Stimulated activated CD4-positive, alpha-beta T cell treated with anti-CD3 and anti-CD28 coated beads, TNF-alpha, amount 100 ng/mL, for 1 hour (primary cell): ENCODE measurements around the gene COL5A1.

Experiments
- DNase-seq, 3 donors: peaks; one replicate each; pipeline ENCODE4 v3.0.0-alpha.2; 2020; ENCODE audit warnings: low read depth in 3 of 3, low spot score in 1 of 3

Gene COL5A1

DNA sequence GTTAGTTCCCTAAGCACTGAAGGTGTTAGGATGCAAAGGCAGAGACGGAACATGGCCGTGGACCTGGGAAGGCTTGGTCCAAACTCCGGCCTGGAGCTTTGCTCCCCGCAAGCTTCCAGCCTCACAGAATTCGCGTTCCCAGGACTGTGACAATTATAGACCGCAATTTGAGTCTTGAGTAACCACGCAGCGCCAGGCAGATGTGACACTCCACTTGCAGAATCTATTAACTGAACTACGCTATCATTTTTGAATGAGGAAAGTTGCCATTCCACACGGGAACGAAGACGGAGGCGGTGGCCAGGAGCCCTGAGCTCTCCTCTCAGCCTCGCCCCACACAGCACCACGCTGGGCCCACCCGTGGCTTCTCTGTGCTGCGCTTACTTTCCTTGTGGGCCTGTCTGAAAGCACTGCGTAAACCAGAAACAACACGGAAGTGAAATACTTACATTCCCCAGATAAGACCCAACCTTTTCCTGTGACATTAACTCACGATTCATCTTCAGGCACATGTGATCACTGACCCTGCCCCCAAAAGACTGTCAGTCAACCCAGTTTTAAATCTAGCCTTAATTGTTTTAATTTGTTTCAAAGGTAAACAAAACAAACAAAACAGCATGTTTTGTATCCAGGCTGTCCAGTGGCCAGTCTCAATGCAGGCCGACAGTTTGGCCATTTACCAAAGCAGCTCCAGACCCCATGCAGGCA is 16.1 kb upstream of the COL5A1 start:
- no peak for DNase-seq

DNA sequence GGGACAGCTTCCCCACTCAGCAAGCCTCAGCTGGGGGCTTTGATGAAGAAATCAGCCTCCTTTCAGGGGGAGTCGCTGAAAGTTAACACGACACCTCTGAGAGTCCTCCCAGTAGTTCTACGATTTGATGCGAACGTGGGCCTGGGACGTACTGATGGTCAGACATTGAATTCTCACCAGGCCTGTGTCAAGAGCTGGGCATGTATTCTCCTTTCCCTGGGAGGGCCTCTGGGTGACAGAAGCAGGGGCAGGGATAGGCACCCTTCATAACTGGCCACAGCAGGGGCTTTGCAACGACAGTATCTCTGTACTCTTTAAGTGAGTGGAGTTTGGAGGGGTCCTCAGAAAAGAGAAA is 15.6 kb upstream of the COL5A1 start:
- DNase-seq, result no peak

DNA sequence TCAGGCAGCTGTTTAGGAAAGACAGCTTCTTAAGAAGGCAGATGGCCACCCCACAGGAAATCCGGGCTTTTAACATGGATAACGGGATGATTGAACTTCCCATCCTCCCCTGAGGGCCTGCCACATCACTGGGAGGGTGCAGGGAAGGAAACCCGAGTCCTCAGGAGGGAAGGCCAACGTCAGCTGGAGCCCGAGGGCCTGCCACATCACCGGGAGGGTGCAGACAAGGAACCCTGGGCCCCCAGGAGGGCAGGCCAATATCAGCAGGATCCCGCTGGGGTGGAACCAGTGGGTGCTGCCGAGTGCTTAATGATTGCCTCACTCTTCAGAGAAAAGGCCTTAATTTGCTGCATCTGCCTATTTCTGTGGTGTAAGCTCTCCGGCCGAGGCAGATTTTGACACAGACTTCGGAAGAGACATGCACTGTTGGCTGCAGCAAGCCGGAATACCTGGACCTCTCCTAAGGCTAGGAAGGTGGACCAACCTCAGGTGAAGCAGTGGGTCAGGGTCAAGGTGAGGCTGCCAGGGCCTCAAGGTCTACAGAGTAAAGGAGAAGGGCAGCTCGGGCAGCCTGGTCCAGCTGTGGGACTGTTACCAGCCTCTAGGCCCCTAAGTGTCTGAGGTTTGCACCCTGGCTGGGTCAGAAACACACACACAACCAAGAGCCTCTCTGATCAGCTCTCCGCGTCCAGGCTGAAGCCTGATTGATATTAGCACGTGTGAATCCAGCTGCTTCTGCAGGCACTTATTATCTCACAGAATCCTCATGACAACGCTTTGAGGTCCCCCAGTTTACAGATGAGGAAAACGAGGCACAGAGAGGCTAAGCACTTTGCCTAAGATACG is 14.8 kb upstream of the COL5A1 start:
- no peak for DNase-seq

DNA sequence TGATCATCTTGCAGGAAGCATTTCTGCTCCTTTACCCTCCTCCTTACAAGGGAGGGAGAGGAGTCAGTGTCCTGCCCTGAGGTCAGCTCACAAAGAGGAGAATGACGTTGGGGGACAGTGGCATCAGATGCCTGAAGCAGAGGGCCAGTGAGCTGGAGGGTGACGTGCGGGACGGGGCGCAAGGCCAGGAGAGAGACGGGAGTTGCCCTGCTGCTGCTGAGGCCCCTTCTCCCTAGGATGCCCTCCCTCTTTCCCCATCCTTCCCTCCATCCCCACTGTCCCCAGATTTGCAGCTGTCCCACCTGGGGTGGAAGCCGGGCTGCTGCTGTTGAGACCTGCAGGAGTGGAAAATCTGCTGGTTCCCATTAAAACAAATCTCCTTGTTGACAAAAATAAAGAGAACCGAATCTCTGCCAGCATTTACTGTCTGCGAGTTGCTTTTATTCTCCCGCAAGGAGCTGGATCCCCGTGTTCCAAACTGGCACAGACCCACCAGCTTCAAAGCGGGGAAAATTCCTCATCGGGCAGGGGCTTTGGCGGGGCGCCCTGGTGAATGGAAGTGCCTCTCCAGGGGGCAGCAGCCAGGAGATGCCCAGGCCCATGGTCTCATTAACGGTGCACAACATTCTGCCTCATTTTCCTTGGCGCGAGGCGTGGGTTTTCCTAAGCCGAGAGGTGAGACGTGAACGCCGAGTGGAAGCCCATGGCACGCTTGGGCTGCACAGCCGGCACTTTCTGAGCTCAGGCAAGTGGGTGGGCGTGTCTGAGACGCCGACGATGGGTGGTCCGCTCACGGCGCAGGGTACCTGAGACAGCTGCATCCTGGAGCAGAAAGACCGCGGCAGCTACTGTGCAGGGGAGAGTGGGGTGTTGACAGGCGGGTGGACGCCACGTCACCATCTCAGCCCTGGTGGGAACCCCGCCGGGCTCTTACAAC is 13.9 kb upstream of the COL5A1 start:
- no peak for DNase-seq

DNA sequence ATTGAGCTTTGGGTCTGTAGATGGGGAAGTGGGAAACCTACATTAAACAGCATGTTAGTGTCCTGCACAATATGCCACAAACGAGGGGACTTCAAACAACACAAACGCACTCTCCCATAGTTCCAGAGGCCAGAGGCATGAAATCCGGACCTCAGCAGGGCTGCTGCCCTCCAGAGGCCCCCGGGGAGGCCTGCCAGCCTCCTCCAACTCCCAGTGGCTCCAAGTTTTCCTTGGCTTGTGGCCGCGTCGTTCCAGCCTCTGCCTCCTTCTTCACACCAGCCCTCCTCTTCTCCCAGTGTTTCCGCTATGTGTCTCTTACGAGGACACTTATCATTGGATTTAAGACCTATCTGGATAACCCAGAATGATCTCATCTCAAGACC is 13.3 kb upstream of the COL5A1 start:
- DNase-seq, result no peak

DNA sequence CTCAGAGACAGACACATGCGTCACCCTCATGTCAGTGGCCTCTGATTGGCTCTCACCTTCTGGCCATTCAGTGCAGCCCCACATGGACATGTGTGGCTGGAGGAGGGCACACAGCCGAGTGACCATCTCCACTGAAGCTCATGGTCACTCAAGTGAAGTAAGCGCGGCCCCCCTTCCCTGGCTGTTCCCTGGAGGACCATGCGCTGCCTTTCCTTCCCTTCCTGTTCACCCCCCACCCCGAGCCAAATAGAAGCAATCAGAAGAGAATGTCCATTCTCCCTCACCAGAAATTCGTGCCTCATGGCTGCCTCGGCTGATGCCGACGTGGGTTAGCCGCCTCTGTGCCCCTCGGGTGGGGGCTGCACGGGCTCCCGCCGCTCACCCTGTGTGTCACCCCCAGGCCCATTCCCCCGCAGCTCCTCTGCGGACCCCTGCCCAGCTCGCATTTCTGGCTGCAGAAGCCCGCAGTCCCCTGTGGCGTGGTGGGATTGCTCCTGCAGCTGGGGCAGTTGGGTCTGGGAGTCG is 12.5 kb upstream of the COL5A1 start:
- no peak for DNase-seq

DNA sequence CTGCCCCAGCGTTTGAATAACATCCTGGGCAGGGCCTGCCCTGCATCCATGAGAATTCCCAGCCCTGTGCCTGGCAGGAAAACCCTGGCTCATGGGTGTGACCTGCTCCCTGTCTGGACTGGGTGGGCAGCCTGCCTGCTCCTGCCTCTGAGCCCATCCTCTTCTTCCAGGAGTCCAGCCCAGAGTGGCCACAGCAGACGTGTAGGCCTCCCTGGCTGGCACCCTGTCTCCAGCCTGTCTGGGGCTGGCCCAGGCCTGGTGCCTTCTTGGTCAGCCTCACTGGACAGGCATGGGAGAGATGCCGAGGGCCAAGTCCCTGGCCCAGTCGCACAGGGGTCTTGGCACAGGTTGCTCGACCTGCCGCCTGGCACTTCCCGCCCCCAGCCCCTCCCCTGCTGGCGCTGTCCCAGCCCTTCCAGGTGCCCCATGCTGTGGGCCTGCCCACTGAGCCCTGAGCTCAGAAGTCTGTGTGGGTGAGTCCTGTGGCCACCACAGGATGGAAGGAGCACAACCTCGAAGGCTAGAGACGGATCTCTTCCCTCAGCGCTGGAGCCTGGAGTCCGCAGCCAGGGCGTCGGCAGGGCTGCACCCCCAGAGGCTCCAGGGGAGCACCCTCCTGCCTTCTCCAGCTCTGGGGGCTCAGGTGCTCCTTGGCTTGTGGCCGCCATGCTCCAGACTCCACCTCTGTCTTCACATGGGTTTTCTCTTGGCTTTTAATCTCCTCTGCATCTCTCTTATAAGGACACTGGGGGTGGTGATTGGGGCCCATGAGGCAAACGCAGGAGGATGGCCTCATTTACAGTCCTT is 11.8 kb upstream of the COL5A1 start:
- no peak for DNase-seq

DNA sequence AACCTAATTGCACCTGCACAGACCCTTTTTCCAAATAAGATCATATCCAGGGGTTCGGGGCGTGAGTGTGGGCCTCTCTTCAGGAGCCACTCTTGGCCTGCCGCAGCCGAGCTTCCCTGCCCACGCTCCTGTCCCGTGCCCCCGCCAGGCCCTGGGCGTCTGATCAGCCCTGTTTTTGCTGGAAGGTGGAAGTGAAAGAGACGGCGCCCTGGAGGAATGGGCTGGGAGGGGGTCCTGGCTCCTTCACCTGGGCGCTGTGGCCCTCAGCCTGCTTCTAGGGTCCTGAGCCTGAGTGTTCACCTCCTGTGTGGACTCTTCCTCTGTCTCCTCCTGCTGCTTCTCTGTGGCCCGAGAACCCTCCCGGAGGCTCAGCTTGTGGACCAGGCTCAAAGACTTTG is 11.2 kb upstream of the COL5A1 start:
- no peak for DNase-seq

DNA sequence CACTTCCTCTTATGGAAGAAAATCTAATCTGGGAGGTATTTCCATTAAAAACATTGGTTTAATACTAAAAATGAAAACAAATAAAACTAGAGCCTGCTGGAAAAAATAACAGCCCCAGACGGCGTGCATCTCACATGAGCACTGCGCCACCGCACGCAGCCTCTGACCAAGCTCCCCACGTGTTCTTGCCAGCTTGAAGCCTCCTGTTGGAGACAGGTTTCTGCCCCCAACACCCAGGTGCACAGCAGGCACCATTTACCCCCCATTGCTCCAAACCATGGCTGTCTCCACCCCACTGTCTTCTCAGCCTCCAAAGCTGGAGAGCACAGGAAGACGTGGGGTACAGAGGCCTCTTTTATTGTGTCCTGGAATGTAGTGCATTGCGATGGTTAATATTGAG is 10.7 kb upstream of the COL5A1 start:
- DNase-seq, result no peak

DNA sequence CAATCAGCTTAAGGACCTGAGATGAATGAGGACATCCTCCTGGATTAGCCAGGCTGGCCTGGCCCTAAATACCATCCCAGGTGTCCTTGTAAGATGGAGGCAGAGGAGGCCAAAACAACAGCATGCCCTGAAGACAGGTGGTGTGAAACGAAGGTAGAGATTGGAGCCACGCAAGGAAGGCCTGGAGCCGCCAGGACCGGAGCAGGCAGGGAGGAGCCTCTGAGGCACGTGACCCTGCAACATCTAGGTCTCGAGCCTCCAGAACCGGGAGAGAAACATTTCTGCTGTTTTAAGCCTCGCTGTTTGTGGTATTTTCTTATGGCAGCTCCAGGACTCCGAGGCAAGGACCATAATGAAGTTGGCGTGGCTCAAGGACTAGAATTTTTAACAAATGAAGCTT is 9.7 kb upstream of the COL5A1 start:
- no peak for DNase-seq

DNA sequence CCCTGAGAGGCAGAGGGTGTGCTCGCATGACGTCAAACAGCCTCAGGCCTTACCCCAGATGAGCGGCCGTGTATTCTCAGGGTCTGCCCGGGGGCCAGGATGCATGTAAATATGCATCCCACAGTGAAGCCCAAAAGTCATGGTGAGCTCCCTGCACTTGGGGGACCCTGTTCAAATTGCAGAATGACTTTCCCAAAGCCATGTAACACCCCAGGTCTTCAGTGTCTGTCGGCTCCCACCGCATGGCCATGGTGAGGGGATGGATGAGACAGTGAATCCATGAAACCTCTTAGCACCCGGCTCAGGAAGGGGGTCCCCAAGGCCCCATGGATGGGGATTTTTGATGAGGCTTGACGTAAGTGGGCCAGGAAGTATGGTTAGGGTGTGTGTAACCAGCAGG is 9.3 kb upstream of the COL5A1 start:
- no peak for DNase-seq

DNA sequence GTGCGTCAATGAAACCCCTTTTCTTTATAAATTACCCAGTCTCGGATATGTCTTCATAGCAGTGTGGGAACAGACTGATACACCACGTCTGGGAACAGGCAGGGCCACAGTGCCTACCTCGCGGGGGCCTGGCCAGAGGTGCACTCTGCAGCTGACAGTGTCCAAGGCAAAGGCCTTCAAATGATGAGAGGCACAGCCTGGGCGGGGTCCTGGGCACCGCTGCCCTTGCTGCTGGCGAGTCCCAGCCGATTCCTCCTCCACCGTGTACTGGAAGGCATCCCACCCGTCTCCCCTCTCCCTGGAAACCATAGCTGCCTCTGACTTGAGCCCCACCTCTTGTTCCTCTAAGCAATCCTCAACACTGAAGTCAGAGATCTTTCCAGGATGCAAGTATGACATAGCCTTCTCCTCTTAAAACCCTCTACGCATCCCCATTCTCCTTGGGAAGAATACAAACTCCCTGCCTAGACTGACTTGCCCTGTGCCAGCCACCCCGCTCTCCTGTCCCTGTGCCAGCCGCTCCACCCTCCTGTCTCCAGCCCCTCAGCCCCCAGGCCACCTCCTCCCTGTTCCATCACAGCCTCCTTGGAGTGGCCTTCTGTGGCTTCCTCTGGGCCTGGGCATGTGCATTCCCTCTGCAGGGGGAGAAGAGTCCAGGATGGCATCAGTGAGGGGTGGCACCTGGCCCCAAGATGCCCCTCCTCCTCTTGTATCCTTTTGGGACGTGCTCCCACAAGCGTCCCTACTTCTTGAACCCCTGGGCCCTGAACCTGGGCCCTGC is 8.1 kb upstream of the COL5A1 start:
- no peak for DNase-seq

DNA sequence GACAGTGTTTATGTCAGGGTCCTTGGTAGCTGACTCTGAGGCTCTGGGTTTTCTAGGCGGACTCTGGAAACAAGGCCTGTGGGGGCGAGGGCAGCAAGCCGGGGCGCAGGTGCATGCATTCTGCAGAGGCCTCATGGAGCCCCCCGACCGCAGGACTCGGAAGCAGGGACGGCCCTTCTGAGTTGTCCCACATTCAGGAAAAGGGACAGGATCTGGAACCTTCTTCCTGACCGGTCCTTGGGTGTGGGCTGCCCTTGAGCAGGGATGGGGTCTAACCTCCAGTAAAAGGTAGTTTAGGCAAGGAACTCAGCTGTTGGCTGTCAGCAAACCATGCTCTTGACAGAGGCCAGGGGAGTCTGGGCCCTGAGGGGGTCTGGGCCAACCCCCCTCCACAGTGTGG is 7.4 kb upstream of the COL5A1 start:
- no peak for DNase-seq

DNA sequence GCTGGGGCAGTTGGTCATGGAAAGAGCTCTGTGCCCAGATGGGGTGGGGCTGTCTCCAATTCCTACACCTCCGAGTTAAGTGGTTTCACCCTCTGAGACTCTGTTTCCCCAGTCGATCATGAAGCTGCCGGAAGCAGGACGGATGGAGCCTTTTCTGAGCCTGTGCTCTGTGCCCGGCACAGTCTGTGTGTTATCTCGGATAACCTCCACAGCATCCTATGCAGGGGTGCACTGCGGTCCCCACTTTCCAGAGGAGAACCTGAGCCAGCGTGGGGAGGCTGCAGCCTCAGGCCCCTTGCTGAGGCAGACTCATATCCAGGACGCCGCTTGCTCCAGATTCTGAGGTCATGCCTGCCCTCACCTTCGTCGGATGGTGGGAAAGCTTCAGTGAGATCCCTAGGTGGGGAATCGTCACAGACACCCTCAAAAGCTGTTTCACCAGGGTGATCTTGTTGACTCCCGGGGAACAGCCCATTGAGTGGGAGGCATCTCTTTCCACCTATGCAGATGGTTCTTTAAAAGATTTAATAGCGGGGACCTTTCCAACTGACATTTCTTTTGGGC is 6.9 kb upstream of the COL5A1 start:
- no peak for DNase-seq

DNA sequence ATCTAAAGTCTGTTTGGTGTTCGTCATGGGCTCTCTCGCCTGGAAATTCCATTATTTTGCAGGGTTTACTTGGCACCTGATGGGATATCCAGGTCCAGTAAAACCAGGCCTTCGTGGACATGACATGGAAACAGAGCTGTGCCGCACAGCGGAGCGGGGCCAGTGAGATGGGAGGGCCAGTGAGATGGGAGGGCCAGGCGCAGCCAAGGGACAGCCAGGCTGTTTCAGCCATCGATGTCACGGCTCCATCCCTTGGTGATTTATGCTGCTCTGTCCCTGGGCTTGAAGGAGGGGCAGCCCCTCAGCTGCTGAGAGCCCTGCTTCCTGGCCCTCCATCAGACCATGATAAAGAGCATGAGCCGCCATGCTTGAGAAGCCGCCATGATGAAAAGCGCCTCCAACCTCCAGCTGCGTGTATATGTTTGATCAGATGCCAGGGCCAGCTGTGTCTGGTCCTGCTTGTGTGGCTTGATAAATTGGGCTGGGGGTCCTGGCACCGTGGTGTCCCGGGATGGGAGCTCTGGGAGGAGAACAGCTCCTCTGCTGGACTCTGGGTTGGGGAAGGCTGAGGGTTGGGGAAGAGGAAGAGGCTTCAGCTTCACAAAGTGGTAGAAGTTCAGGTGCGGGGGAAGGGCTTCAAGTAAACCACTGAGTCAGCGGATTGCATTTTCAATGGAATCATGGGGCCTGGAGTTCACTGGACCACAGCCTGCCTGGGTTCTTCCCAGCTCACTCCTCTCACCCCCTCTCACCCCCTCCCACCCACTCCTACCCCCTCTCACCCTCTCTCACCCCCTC is 6.1 kb upstream of the COL5A1 start:
- DNase-seq, result no peak

DNA sequence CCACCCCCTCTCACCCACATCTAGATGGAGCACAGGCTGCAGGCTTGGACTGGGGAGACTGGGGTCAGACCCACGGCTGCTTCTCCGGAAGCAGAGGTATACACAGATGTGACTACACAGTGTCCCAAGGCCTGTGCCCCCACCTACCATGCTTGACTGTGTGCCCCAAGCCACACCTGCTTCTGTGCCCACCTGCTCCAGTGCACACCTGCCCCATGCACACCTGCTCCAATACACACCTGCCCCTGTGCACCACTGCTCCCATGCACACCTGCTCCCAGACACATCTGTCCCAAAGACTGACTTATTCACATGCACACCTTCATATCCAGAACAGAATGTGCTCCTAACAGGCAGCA is 5.5 kb upstream of the COL5A1 start:
- DNase-seq, result no peak

DNA sequence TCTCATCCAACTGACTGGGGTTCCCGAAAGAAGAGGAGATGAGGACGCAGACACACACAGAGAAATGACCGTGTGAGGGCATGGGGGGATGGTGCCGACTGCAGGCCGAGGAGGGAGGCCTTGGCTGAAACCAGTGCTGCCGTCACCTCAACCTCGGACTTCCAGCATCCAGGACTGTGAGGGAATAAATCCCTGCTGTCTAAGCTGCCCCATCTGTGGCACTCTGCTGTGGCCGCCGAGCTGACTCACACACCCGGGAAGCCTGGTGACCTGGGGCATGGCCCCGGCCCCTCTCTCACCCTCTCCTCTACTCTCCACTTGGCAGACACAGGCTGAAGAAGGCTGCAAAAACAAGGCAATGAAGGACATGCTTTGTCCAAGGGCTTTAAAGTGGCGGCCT is 4.4 kb upstream of the COL5A1 start:
- DNase-seq, result no peak

DNA sequence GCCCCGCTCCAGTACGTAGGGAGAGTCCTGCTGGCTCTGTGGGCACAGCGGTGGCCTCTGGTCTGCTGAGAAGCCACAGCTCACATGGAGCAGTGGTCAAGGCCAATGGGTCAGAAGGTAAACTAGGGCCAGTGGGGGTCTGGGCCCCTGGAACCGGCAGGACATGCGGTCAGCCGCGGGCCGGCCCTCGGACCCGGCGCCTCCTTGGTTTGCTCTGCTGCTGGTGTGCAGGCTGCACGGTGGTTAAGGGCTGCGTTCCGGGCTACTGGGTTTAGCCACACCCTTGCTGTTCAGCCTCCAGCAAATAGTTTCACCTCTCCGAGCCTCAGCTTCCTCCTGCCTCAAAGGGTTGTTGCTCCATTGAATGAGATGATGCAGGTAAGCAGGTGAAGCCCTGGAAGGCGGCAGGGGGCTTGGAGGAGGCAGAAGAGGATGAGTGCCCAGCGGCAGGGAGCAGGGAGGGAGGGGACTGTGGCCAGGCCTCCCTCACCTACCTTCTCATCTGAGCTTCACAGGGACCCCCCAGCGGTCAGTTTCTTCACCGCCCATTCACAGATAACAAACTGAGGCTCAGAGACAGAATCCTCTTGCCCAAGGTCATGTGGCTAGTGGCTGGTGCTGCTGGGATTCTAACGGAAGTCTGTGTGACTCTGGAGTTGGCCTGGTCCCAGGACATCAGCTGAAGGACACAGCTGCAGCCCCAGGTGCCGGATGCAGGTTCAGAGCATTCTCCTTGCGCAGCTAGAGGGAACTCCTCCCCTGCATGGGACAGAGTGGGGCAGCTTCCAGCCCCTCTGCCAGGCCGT is 3.7 kb upstream of the COL5A1 start:
- DNase-seq, result no peak
